Amygdala (tissue), 56 donors: ENCODE measurements around the gene FKBP4.
A peak's percentile ranks its signal among the peaks of the same experiment; 100 is the strongest.

Source experiments
- DNase-seq, 56 donors: peaks; one replicate each; lab custom pipeline; 2025; lab: John Stamatoyannopoulos, UW

Gene FKBP4

GRCh38 chr12:2841056-2841650 lies 46.4 kb downstream of the FKBP4 start:
- peak in 1 of 56 donors; percentile 42 for DNase-seq

DNA sequence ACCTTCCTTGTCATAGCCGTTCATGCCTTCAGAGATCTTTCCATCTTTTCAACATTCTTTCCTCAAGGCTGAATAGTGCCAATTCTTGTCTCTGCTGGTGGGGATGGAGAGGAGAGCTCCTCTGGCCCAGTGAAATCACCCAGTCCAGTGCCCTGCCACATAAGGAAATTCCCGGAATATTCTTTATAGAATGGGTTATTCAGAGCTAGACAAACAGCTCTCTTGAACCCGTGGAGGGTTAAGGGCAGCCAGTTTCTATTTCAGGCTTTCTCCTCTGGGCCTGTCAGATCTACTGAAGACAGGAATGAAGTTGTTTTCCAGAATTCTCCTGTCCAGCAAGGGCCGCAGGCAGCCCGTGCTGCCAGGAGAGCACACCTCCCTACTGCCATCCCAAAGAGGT lies 48.2 kb downstream of the FKBP4 start:
- DNase-seq: no peak

DNA sequence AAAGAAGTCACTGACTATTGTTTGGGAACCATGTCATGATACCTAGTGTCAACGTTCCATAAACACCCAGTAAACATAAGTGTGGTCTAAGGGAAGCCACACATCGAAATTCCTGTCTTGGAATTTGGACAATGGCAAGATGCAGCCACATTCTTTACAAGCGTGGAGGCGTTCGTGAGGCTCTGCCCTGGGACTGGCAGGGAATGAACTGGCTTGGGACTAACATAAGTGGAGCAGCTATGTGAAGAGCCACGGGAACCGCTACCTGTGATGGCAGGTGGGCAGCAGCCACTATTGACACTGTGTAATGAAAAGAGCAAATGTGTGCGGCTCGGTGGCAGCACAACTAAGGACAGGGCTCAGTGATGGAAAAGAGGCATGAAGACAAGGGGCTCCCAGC lies 50.0 kb downstream of the FKBP4 start:
- DNase-seq: no peak

DNA sequence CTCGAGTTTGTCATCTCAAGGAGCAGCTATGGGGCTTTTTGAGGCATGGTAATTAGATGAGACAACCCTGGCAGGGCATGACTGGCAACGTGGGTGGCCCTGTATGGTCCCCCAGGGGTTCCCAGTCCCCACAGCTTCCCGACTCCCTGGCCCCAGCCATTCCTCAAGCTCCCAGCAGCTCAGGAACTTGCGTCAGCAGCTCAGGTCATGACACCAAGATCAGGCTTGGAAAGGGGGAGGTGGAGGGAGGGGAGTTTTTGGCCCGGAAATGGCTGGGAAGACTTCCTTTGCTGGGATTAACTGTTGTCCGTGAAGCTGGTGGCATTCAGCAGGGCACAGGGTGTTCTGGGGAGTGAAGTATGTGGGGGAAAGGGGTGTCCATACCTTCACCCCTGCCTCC lies 50.5 kb downstream of the FKBP4 start:
- no peak for DNase-seq

DNA sequence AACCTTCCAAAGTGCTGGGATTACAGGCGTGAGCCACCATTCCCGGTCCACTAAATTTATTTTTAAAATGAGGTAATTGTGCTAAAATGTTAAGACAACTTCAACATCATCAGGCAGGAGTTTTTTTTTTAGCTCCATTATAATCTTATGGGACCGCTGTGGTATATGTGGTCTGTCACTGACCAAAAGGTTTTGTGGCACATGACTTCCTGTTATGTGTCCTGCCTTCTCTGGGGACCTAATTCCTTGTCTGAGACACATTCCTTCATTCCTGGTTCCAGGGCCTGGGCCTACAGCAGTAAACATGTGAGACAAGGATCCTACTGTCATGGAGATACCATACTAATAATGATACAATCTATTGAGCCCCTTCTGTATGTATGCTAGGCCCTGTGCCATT lies 57.2 kb downstream of the FKBP4 start:
- no peak for DNase-seq

- DNase-seq: peak in 50 of 56 donors; percentile 10 to 89 (median 56)
Observed at GRCh38 chr12:2853626-2854025, 58.9 kb downstream of the FKBP4 start.
